ENCODE results near the gene MYBPC1.
"Not testable (repeated sequence)": the region's sequence is repeated elsewhere in the genome, so short reads cannot be mapped to it uniquely, and the experiment has no call there.

MYBPC1 gene

DNA sequence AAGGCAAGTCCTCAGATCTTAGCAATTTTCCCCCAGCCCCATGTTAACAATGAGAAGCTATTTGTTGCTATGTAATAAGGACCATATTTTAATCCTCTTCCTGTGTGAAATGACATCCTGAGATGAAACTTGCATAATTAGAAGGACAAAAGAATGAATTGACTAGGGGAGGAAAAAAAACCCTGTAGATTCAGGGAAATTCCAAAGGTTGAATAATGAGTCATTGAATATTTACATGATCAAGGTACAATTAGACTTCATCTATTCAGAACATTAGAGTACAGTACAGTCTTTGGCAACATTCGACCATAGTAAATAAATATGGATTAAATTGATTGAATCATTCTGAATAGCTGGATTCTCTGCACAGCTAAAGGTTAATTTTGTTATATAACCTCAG lies 9.4 kb downstream of the MYBPC1 start:
- no peak for FAIRE-seq

DNA sequence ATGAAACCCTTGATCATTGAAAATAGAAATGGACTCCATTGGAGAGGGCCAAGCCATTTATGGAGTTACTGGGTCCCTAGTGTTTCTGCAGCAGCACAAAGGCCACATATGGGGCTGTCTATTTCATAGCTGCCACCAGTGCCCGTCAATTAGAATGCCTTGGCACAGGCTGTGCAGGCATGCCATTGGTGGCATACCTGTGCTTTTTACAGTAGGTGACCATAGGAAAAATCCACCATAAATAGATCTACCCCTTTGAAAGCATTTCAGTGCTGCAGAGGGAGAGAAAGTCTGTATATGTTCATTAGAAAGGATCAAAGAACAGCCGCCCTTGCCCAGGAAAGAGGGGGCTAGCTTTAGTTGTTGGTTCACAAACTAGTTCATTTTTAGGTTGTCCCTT lies 13.1 kb downstream of the MYBPC1 start:
- no peak for FAIRE-seq

DNA sequence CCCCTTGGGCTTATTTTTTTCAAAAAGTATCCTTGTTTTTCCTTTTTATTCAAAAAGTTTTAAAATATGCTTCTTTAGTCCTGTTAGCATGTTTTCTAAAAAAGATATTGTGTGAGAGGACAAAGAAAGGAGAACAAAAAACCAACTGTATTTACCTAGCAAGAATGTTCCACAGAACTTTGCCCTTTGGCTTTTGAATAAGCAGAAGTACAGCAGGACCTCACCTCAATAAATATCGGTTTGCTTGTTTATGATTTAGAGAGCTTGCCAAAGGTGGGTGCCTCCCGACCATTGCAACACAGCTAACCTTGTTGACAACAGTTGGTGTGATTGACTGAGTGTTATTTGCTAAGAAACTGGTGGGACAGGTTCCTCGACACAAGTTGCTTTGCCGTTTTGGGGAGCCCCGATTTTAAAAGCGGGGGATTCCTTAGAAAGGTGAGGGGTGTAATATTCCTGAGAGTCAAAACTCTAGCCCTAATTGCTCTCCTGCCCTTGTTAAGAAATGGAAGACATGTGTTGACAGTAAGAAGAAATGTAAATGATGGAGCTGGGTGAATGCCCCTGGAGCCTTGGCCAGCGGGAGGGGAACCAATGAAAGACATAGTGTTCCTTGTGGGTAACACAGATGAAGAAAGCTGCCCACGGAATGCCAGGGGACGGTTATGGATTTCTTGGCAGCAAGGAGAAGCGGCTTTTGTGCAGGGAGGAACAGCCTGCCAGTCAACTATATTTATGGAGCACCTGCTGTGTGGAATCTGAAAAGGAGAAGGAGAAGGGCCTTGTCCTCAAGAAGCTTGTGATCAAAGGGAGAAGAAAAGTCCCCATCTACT lies 13.7 kb downstream of the MYBPC1 start:
- FAIRE-seq: no peak

DNA sequence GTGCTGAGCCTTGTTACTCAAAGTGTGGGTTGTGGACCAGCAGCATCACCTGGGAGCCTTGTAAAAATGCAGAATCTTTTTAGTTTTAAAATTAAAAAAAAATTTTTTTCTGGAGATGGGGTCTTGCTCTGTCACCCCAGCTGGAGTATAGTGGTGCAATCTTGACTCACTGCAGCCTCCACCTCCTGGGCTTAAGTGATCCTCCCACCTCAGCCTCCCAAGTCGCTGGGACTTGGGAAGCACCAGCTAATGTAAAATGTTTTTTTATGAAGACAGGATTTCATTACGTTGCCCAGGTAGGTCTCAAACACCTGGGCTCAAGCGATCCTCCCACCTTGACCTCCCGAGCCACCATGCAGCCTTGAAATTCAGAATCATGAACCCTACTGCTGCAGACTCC lies 14.4 kb downstream of the MYBPC1 start:
- FAIRE-seq: no peak

DNA sequence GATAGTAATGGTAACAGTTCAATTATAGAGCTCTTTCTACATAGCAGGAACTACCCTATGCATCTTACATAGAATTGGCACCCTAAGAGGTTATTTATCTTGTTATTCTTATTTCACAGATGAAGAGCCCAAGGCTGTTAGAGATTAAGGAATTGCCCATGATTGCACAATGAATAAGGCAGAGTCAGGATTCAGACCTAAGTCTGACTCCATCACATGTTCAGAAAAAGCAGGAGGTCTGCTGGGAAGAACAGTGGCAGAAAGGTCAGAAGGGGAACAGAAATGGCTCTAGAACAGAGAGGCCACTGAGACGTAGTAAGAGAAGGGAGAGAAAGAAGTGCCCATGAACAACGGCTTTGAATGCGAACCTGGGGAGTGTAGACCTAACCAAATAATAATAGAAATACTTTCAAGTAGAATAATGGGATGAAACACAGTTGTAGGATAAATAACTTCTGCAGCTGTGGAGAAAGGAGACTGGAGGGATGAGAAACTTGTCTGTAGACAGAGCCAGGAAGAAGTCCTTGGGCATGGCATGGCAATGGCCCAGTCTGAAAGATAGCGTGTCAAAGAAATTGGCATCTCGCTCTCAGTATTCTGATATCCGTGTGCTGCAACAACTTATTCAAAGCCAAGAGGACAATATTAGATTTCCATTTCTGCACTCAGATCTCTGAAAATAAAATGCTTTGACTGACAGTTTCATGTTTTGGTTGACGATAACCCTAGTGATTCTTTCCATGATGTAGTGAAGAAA lies 17.6 kb downstream of the MYBPC1 start:
- FAIRE-seq: no peak

DNA sequence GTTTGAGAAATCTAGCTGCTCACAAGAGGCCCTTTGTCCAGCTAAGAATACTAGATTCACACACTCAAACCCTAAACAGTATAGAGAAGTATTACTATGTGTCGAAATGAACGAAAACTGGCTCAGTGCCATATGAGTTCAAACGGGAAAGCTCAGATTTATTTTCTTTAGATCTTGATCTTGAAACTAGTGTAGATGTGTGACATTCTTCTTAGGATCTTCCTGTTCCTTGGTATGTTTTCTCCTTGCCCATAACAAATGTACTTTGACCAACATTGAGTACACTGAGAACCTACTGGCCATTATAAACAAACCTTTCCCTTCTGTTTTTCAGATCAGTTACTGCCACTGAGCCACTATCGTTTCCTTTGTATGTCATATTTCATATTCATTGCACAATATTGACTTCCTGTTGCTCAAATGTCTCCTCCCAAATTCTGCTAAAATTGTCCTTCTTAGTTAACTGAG lies 21.3 kb downstream of the MYBPC1 start:
- FAIRE-seq: no peak

DNA sequence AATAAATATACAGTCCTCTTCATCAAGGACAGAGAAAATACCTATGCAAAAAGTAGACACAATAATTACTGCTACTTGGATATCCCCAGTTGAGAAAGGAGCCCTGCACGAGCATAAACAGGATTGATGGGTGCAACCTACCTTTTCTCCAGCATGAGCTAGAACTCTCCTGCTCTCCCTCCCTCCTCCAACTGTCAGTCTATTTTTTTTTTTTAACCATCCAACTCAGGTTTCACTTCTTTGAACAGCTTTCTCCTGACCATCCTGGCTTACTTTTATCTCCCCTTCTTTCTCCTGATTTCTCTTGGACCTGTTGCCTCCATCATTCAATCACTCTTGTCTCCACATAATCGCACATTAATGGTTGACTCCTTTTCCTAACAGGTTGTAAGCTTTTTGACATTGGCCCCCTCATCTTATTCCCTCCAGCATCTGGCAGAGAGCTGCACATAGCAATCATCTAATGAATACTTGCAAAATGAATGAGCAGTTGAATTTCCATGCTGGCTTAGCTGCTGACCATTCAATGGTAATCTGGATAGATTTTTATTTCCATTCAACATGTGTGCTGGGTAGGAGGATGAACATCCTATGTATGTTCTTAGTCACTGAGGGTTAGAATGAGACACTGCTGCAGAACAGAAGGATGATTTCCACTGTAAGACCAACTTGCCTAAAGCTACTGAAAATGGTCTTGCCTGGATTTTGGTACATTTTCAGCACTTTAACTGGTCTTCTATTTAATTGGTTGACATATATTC lies 24.4 kb downstream of the MYBPC1 start:
- FAIRE-seq: no peak

DNA sequence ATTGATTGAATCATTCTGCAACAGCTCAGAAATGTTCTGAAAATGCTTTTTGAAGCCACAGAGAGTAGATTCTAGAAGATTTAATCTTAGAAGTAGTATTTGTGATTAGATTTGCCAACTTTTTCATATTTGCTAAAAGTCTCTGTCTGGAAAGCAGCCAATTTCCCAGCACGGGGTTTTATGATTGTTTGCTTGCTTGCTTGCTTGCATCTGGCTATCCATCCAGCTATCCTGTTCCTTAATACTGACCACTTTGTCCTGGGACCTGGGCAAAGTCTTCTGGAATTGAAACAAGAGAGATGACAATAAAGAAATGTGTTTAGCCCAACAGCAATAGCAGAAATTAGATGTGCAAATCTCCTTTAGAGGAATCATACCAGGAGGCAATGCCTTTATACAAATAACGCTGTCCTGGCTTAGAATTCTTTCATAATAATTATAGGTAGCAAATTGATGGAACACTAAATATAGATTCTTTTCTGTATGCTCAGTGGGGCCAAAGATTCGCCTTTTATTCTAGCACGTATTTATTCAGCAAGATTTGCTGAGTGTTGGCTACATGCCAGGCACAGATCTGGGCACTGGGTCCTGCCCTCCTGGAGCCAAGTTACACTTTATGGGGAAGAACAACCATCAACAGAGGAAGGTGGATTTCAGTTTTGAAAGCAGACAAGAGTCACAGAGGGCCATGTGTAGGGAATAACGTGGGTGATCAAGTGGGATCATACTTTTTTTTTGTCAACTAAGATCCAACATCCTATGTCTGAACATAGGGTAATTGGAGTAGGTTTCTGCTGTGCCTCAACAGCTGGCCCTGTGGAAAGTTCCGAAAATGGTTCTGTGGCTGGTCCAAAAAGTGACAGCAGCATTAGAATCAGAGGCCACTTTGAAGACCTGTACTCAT lies 25.3 kb downstream of the MYBPC1 start:
- no peak for FAIRE-seq

DNA sequence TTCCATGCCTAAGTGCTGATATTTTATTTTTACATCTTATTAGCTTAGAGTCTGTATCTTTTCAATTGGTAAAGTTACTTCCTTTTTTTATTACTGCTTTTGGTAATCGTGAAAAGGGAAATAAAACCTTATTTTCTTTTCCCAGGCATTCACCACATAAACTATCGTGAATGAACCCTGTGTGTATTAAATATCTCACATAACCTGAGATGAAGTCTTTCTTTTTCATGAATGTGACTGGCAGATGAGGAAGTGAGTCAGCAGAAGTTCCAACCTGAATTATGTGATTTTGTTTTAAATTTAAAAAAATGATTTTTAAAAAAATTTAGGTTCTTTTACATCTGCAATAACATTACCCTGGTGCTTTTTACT lies 26.0 kb downstream of the MYBPC1 start:
- FAIRE-seq: no peak

DNA sequence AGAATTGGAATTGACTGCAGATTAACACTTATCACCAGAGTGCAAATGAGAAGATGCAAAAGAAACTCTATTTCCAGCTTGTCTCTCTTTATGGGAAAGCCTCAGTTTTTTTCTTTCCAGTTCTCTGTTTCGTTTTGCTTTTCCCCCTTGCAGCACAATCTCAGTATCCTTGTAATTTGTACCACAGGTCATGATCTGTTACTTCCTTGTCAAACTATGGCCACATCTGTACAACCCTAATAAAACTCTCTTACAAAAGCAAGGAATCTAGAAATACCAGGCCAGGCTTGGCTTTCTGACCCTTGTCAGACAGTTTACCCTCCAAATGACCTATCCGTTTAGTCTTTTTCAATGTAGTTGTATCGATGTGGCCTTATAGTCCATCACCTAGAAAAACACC lies 33.9 kb downstream of the MYBPC1 start:
- FAIRE-seq: no peak

DNA sequence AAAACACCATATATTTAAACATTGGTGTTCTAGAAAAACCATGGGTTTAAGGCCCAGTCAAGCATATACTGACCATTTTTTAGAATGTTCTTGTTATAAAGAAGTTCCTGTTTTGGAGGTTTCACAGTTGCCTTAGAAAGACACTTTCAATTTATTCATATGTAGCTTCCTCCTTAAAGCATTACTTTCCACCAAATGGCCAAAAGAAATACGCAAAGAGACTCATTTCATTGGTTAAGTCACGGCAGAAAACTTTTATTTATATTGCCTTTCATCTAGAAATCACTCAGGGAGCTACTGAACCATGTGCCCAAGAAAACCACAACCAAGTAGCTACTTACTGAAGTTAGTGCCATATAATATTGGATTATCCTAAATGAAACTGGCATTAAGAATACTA lies 40.0 kb downstream of the MYBPC1 start:
- FAIRE-seq: no peak

DNA sequence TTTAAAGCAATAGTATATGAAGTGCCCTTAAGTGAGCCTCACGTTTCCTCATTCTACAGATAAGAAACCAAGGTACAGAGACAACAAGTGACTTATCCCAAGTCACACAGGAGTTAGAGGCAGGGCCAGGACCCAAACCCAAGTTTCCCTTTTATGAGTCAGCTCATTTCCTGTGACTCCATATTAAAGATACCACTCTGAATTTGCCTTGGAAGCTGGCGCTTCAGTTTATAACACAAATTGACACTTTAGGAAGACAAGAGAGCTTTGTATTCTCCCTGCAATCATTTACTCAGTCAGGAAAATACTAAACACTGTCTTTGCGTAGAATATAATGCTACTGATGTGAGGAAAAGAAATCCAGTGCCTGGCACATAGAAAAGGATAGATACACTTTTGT lies 43.2 kb downstream of the MYBPC1 start:
- FAIRE-seq: no peak

DNA sequence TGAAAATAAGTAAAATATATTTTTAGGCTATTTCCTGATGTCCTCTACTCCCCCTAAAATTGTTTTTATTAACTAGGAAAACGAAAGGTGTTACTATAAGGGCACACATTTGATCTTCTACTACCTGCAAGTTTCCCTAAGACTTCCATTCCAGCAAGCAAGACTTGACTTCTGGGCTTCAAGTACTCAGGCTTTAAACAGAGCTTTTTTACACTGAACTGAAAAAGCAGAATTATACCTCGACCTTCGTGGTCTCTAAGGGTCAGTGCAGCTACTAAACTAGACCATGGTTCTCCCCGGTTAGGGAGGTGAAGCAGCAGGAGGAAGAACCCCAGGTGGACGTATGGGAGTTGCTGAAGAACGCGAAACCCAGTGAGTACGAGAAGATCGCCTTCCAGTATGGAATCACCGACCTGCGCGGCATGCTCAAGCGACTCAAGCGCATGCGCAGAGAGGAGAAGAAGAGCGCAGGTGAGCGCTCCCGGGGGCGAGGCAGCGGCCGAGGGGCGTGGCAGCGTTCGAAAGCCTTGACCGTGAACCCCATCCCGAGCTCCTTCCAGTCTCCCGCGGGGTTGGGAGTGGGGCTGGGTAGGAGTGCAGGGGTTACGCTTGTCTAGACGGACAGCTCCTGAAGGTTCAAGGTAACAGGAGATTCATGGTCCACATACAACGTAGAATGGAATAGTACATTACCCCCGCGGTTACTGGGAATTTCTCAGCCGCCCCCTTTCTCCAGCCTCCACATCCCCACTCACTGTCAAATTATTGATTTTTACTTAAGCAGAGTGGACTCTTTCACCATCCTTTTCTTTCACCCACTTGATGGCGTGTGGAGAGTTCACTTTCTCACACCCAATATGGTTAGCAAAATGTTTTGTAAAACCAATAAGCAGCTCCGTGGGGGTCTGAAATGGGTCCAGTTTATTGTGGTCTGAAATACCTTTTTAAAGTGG lies 47.6 kb downstream of the MYBPC1 start:
- no peak for FAIRE-seq

DNA sequence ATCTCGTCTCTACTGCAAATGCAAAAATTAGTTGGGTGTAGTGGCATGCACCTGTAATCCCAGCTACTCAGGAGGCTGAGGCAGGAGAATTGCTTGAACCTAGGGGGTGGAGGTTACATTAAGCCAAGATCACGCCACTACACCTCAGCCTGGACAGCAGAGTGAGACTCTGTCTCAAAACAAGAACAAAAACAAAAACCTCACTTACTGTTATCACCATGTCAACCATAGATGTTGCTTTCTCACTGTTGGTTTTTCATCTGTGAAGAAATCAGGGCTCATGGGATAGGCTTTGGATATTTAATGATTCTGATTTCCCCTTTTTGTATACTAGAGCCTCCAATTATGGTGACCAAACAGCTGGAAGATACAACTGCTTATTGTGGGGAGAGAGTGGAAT lies 52.9 kb downstream of the MYBPC1 start:
- no peak for FAIRE-seq

DNA sequence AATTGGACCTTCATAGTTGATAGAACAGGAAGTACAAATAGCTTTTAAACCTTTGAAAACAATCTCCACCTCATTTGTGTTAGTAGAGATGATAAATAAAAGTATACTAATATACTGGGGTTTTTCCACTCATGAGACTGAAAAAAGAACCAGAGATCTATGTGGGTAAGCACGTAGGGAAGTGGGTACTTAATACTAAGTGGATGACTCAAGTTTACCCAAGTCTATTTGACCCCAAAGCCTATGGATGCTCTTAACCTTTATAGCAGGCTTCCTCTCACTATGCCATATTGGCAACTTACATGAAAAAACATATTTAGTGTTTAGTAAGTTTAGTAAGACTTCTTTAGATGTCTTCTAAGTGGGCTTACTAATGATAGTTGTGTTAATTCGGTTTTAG lies 53.4 kb downstream of the MYBPC1 start:
- FAIRE-seq: no peak

DNA sequence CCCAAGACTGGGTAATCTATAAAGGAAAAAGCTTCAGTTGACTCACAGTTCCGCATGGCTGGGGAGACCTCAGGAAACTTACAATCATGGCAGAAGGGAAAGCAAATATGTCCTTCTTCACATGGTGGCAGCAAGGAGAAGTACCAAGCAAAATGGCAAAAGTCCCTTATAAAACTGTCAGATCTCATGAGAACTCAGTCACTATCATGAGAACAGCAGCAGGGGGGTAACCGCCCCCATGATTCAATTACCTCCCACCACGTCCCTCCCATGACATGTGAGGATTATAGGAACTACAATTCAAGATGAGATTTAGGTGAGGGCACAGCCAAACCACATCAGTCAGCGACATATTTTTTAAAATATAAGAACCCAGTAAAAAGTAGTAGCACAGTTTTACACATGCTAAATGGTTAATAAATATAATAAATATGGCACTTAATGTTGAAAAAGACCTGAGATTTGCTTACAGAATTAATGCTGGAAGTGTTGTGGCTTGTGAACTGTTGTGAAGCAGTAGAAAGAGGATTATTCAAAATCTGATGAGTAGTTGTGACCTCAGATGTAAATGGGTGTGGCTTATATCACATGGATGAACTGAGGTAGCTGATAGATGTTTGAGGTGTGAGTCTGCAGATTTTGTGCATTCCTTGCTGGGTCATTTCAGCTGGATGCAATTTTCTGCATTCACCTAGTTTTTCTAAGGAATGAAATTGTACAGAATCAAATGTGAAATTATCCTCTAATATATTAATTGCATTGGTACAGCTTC lies 55.8 kb downstream of the MYBPC1 start:
- no peak for FAIRE-seq

DNA sequence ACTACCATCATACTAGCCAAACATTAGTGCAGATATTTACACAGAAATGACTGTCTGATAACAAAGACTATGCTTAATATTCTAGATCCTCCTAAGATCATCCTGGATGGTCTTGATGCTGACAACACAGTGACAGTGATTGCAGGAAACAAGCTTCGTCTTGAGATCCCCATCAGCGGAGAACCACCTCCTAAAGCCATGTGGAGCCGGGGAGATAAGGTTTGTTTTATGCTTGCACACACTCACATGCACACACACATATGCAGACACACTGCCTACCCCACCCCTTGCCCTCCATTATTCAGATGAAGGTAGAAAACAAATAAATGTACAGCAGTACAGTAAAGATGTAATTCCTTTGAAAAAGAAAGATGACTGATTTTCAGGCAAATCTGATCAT lies 58.3 kb downstream of the MYBPC1 start:
- no peak for FAIRE-seq

DNA sequence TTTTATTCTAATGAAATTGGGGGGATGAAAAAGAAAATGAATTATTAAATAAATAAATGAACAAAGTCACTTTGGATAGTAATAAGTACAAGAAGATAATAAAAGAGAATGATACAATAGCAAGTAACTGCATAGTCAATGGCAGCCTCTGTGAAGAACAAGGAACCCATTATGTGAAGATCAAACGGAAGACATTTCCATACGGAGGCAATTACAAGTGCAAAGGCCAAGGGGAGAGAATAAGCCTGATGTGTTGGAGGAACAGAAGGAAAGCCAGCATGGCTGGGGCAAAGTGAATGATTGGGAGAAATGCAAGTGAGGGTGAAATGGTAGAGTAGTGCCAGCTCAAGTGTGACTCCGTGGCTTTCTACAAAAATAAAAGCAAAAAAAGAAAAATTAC lies 58.7 kb downstream of the MYBPC1 start:
- FAIRE-seq: no peak

DNA sequence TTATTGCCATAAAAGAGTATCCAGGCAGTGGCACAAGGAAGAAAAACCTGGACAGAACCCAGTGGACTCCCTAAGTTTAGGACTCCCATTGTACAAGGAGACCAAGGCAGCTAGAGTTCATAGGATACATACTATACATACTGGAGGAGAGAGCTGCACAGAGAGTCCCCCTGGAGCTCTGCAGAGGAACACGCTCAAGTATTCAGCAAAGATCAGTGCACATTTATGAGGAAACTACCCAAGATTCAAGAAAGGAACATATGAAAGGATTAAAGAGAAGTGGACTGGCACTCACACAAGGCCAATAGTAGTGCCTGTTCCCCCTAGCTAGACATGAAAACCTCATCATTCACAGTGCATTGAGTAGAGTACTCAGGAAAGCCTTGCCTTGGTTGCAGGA lies 59.7 kb downstream of the MYBPC1 start:
- FAIRE-seq: no peak

DNA sequence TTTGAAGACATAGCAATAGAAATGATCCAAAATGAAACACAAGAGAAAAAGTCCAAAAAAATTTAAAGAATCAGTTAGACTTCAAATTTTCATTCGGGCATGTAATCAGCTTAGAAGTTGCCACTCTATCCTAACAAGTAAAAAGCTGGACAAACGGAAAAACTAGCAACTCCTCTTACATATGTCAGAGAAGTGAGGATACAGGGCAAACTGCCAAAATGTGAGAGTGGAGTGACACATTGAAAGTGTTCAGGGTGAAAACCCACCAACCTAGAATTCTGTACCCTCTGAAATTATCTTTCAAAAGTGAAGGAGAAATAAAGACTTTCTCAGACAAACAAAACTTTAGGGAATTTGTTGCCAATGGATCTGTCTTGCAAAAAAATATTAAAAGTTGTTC lies 60.6 kb downstream of the MYBPC1 start:
- no peak for FAIRE-seq

DNA sequence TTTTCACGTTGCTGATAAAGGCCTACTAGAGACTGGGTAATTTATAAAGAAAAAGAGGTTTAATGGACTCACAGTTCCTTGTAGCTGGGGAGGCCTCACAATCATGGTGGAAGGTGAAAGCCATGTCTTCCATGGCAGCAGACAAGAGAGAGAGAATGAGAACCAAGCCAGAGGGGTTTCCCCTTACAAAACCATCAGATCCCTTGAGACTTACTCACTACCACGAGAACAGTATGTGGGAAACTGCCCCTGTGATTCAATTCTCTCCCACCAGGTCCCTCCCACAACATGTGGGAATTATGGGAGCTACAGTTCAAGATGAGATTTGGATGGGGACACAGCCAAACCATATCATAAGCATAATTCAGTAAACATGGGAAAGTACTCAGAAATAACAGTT lies 65.9 kb downstream of the MYBPC1 start:
- FAIRE-seq: not testable (repeated sequence)
